ENCODE data around the gene DBNDD1.
"Not testable (repeated sequence)": the region's sequence is repeated elsewhere in the genome, so short reads cannot be mapped to it uniquely, and the experiment has no call there.

The DBNDD1 gene, protein sequence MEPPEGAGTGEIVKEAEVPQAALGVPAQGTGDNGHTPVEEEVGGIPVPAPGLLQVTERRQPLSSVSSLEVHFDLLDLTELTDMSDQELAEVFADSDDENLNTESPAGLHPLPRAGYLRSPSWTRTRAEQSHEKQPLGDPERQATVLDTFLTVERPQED

DNA sequence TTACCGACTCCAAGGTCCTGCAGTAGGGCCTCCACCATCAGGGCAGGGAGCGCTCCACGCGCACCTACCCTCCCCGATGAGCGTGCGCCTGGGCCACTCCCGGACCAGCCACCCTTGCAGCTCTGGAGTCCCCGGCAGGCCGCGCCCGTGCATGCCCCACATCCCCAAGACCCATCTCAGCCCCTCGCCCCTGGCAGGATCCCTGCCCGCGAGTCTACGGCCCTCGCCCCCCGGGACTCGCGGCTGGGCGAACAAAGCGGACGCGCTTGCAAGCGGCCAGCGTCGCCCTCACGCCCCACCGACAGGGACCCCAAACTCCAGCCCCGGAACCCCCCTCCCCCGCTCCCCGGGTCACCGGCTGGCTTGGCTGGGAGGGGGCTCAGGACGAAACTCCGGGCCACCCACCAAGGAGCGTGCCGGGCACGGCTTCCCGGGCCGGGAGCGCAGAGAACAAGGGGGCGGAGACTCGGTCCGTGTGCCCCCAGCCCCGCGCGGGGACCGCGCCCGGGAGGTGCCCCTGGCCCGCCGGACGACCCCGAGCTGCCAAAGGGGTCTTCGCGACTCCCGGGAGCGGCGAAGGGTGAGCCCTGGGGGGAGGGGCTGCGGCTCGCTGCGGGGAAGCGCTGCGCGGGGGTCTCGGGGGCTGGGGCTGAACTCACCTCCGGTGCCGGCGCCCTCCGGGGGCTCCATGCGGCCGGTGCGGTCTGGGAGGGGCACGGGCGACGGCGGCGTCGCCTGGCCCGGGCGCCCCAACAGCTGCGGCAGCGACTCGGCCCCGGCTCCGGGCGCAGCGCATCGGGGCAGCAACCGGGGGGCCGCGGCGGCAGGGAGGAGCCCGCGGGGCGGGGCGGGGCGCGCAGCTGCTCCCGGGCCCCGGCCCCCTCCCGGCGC is at the start of gene DBNDD1:
DBNDD1 (minus strand) TSS at position 805 of the 891 bp plus-strand sequence; CDS start at position 690, 115 bp downstream.
- DNase-seq (ENCODE audit: low read depth), result no peak
- TF ChIP-seq POLR2A (IDR thresholded peaks at IDR 0.05; ENCODE audit: extremely low read depth, insufficient read length), result no peak
- TF ChIP-seq, protein P1, sequence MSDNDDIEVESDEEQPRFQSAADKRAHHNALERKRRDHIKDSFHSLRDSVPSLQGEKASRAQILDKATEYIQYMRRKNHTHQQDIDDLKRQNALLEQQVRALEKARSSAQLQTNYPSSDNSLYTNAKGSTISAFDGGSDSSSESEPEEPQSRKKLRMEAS (IDR thresholded peaks at IDR 0.05; ENCODE audit: low read depth, low read length), result no peak
- TF ChIP-seq MYC (IDR thresholded peaks at IDR 0.05; ENCODE audit: low read depth, low read length), result no peak
- TF ChIP-seq, protein P2, sequence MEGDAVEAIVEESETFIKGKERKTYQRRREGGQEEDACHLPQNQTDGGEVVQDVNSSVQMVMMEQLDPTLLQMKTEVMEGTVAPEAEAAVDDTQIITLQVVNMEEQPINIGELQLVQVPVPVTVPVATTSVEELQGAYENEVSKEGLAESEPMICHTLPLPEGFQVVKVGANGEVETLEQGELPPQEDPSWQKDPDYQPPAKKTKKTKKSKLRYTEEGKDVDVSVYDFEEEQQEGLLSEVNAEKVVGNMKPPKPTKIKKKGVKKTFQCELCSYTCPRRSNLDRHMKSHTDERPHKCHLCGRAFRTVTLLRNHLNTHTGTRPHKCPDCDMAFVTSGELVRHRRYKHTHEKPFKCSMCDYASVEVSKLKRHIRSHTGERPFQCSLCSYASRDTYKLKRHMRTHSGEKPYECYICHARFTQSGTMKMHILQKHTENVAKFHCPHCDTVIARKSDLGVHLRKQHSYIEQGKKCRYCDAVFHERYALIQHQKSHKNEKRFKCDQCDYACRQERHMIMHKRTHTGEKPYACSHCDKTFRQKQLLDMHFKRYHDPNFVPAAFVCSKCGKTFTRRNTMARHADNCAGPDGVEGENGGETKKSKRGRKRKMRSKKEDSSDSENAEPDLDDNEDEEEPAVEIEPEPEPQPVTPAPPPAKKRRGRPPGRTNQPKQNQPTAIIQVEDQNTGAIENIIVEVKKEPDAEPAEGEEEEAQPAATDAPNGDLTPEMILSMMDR (IDR thresholded peaks at IDR 0.05; ENCODE audit: low read depth, low read length), result no peak
- H3K4me3 ChIP-seq (ENCODE audit: low read depth, low read length), result peak within 1 kb of the TSS; percentile 16

DNA sequence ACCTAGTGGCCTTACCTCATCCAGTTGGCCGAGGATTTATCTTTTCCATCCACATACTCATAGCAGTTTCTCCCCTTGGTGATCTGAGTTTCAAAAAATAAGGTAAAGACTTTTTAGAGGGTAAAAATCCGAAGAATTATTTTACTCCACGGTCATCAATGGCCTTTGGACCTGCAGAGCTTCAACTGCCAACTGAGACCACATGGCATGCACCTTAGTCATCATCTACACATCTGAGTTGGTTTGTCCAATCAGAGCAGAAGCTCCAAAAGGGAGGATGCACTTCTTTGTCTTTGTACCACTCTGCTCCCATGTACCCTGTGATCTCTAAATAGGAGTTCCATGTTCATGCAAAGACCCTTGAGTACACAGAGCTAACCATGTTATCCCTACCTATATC is 42.2 kb upstream of the DBNDD1 start:
- DNase-seq (ENCODE audit: low read depth), result no peak
- TF ChIP-seq, protein P1 (IDR thresholded peaks at IDR 0.05; ENCODE audit: low read depth, low read length), result no peak
- TF ChIP-seq MYC (IDR thresholded peaks at IDR 0.05; ENCODE audit: low read depth, low read length), result no peak
- TF ChIP-seq POLR2A (IDR thresholded peaks at IDR 0.05; ENCODE audit: extremely low read depth, insufficient read length), result no peak
- TF ChIP-seq, protein P2 (IDR thresholded peaks at IDR 0.05; ENCODE audit: low read depth, low read length), result no peak
- H3K4me3 ChIP-seq (ENCODE audit: low read depth, low read length), result no peak overlapping the region

DNA sequence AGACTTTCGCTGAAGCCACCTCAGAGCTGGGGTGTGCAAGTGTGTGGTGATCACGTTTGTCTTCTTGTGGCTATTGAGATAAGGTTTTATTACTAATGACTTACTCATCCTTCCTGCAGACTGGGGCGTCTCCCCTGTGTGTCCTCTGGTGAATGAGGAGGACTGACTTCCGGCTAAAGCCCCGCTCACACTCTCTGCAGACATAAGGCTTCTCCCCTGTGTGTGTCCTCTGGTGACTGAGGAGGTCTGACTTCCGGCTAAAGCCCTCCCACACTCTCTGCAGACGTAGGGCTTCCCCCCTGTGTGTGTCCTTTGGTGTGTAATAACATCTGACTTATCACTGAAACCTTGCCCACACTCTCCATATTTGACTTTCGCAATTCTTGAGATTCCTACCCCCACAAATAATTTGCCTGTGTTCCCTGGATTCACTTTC is 38.5 kb upstream of the DBNDD1 start:
- peak; percentile 99 for DNase-seq (ENCODE audit: low read depth)
- TF ChIP-seq, protein P2 (IDR thresholded peaks at IDR 0.05; ENCODE audit: low read depth, low read length), result no peak
- TF ChIP-seq POLR2A (IDR thresholded peaks at IDR 0.05; ENCODE audit: extremely low read depth, insufficient read length) (no peak), MYC (IDR thresholded peaks at IDR 0.05; ENCODE audit: low read depth, low read length) (0 out of 2 replicates have a peak, but pooled peaks have one; percentile 26)
- TF ChIP-seq, protein P1 (IDR thresholded peaks at IDR 0.05; ENCODE audit: low read depth, low read length), result no peak; the same call in 1 of the 2 replicates
- peak overlapping the region; percentile 30 for H3K4me3 ChIP-seq (ENCODE audit: low read depth, low read length)

DNA sequence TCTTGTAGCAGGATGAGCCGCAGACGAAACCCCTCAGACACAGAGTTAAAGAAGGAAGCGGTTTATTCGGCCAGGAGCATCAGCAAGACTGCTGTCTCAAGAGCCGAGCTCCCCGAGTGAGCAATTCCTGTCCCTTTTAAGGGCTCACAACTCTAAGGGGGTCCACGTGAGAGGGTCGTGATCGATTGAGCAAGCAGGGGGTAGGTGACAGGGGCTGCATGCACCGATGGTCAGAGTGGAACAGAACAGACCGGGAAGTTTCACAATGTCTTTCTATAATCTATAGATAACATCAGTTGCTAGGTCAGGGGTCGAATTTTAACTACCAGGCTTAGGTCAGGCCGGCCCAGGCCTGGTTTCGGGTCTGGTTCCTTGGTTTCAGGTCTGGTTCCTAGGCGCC is 37.3 kb upstream of the DBNDD1 start:
- not testable (repeated sequence) for H3K4me3 ChIP-seq (ENCODE audit: low read depth, low read length); DNase-seq (ENCODE audit: low read depth)

DNA sequence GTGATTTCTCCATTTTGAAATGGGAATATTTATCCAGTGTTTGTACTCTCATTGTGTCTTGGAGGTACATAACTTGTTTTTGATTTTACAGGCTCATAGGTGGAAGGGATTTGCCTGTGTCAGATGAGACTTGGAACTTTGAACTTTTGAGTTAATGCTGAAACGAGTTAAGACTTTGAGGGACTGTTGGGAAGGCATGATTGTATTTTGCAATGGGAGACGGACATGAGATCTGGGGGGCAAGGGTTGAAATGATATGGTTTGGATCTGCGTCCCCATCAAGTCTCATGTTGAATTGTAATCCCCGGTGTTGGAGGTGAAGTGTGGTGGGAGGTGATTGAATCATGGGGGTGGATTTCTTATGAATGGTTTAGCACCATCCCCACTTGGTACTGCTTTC is 36.1 kb upstream of the DBNDD1 start:
- TF ChIP-seq POLR2A (IDR thresholded peaks at IDR 0.05; ENCODE audit: extremely low read depth, insufficient read length), result no peak
- TF ChIP-seq, protein P1 (IDR thresholded peaks at IDR 0.05; ENCODE audit: low read depth, low read length), result no peak
- TF ChIP-seq MYC (IDR thresholded peaks at IDR 0.05; ENCODE audit: low read depth, low read length), result no peak
- TF ChIP-seq, protein P2 (IDR thresholded peaks at IDR 0.05; ENCODE audit: low read depth, low read length), result no peak

DNA sequence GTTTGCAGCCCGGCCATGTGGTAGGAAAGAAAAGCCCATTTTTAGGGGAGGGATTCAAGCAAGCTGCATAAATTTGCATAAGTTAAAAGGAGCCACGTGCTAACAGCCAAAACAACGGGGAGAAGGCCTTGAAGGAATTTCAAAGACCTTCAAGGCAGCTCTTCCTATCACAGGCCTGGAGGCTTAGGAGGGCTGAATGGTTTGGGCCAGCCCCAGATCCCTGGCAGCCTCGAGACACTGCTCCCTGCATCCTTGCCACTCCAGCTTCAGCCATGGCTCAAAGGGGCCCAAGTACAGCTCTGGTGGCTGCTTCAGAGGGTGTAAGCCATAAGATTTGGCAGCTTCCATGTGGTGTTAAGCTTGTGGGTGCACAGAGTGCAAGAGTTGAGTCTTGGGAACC is 35.3 kb upstream of the DBNDD1 start:
- no peak for DNase-seq (ENCODE audit: low read depth)
- TF ChIP-seq, protein P2 (IDR thresholded peaks at IDR 0.05; ENCODE audit: low read depth, low read length), result no peak
- TF ChIP-seq, protein P1 (IDR thresholded peaks at IDR 0.05; ENCODE audit: low read depth, low read length), result no peak
- no peak for TF ChIP-seq POLR2A (IDR thresholded peaks at IDR 0.05; ENCODE audit: extremely low read depth, insufficient read length)
- TF ChIP-seq MYC (IDR thresholded peaks at IDR 0.05; ENCODE audit: low read depth, low read length), result no peak
- no peak overlapping the region for H3K4me3 ChIP-seq (ENCODE audit: low read depth, low read length)

More for the DNA sequence above, 36.1 kb upstream of the DBNDD1 start:
- no peak overlapping the region for H3K4me3 ChIP-seq (ENCODE audit: low read depth, low read length)
- DNase-seq (ENCODE audit: low read depth), result no peak

Measured in NB4 (cell line).